AG04449 (cell line): Measurements from ENCODE around the gene ZCCHC4.

Experiments
- CTCF ChIA-PET: fragments of 350-600 bp; formaldehyde crosslinking; extraction: SDS; loops from one replicate; lab custom pipeline; 2021; ENCODE audit warnings: antibody characterized with exemption; lab: Yijun Ruan, JAX
- POLR2A ChIA-PET: fragments of 400-600, 350-600 bp; formaldehyde crosslinking; extraction: SDS; loops from one replicate; lab custom pipeline; 2020; ENCODE audit warnings: antibody characterized with exemption, inconsistent platforms; lab: Yijun Ruan, JAX
- DNase-seq: peaks from one replicate; pipeline ENCODE4 v3.0.0-alpha.2; 2010; ENCODE audit warnings: low read depth, low spot score
- H3K4me3 ChIP-seq: 2 replicates; pipeline ENCODE4 v1.5.1; 2011; ENCODE audit warnings: low read depth, mild to moderate bottlenecking, control low read depth, low read length
- TF ChIP-seq, protein P1 (sequence below): IDR thresholded peaks from one replicate; pipeline ENCODE4 v1.5.1; 2011; ENCODE audit warnings: mild to moderate bottlenecking, moderate library complexity, low read length, control low read depth, inconsistent platforms; ENCODE audit not compliant: insufficient read depth; ENCODE audit errors: missing control alignments

Gene ZCCHC4

DNA sequence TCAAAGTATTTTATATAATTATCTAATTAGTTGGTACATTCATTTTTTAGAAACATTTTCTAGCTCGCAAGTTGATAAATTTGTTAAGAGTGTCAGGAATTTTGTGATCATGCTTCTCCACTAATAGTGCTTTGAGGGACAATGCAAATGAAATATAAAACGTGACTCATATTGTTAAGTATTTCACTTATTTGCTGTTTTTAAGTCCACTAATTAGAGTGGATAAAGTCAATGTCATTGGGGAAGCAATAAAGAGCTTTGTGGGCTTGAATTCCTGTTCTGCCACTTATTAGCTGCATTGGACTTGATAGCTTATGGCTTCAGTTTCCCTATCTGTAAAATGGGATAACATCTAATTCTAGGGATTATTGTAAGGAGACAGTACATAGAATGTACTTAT, 38.0 kb downstream of the ZCCHC4 start:
- ChIA-PET POLR2A (no interaction called here), CTCF (interaction anchor here (1.0 to 4.2 kb wide), 8 partner anchors 16 to 370 kb away, joined by 3 to 41 read pairs (median 4); partner anchors contain the start of gene ZCCHC4)
- TF ChIP-seq, protein P1, sequence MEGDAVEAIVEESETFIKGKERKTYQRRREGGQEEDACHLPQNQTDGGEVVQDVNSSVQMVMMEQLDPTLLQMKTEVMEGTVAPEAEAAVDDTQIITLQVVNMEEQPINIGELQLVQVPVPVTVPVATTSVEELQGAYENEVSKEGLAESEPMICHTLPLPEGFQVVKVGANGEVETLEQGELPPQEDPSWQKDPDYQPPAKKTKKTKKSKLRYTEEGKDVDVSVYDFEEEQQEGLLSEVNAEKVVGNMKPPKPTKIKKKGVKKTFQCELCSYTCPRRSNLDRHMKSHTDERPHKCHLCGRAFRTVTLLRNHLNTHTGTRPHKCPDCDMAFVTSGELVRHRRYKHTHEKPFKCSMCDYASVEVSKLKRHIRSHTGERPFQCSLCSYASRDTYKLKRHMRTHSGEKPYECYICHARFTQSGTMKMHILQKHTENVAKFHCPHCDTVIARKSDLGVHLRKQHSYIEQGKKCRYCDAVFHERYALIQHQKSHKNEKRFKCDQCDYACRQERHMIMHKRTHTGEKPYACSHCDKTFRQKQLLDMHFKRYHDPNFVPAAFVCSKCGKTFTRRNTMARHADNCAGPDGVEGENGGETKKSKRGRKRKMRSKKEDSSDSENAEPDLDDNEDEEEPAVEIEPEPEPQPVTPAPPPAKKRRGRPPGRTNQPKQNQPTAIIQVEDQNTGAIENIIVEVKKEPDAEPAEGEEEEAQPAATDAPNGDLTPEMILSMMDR: no peak
- no peak overlapping the region for H3K4me3 ChIP-seq
- peak; percentile 7 for DNase-seq

DNA sequence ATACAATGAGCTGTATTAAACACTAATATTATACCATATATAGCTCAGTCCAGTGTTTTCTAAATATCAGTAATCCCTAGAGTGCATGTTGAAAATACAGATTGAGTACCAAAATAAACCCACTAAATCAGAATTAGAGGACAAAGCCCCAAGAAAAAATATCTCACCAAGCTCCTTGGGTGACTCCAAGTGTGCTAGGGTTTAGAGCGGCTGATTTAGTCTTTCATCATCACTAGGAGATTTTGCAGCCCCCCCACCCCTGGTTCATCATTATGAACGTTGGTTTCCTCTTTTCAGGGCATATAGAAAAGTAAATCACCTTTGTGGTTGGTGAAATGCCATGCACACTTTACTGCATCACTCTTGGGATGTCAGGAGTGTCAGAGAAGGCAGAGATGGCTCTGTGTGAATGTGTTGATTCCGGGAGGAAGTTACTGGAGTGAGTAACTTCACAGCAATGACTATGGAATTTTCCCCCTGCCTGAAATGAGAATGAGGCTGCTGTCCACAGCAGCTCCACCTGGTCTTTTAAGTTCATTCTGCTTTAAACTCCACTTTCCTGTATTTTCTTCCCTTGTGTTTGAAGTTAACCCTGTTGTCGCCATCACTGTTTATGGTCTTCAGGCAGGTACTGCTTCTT, 39.3 kb downstream of the ZCCHC4 start:
- TF ChIP-seq, protein P1: no peak
- ChIA-PET POLR2A (interaction anchor here (0.6 kb wide), 1 partner anchor 8 kb away, joined by 3 read pairs; no protein-coding TSS in a partner anchor), CTCF (interaction anchor here (1.1 to 4.2 kb wide), 7 partner anchors 10 to 372 kb away, joined by 3 to 41 read pairs (median 6); partner anchors contain the start of gene ZCCHC4)
- DNase-seq: peak; percentile 28
- no peak overlapping the region for H3K4me3 ChIP-seq

DNA sequence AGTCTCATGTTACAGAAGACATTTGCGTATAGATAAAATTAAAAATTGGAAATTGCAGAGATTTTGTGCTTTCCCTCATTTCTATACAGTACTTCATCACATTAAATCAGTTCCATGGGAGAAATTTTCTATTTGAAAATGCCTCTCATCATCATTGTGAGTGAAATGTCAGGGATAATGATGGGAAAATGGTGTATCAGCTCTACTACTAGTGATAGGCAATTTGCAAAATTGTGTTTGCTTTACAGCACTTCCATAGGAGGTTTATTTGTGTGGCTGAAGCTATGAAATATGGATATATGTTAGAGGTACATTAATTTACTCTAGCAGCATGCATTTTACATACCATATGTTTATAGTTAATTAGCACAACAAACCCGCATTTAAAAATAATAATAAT, 43.5 kb downstream of the ZCCHC4 start:
- CTCF ChIA-PET: interaction anchor here (1.0 to 5.1 kb wide), 3 partner anchors 9 to 43 kb away, joined by 5 to 58 read pairs (median 27); partner anchors contain the start of gene ZCCHC4
- DNase-seq: no peak
- TF ChIP-seq, protein P1: no peak
- POLR2A ChIA-PET: no interaction called here
- no peak overlapping the region for H3K4me3 ChIP-seq

DNA sequence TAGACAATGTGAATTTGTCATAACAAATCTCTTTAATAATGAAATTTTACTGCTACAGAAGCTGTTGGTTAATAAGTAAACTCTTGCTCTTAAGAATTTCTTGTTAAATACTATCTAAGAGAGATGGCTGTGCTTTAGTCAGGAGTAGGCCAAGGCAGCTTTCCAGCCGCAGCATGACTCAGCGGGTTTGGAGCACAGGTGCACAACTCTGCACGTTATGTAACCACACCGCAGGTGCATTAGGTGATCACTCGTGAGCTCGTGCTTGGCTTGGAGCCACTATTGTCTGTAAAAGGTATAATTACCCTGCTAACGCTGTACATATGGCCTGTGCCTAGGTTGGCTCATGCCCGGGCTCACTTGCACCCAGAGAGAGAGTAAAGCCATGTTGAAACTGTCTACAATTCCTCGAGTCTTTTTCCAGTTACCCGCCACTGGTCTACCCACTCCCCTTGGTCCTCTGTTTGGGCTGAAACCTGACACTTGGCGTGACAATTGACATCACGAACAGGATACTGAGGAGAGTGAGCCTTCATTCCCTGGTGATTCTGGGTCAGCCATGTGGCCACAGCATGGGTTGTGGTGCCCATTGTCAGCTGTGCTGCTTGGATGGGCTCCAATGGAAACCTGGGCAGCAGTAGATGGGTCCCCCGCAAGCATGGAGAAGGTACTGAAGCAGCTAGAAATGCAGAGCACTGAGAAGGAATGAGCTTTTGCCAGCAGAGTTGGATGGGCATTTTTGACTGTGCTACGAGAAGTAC, 46.1 kb downstream of the ZCCHC4 start:
- ChIA-PET POLR2A (interaction anchor here (1.1 kb wide), 1 partner anchor 19 kb away, joined by 4 read pairs; the partner anchor contains the start of gene ANAPC4), CTCF (interaction anchor here (0.9 to 5.1 kb wide), 4 partner anchors 9 to 179 kb away, joined by 3 to 58 read pairs (median 15); partner anchors contain the start of gene ZCCHC4)
- TF ChIP-seq, protein P1: no peak
- no peak for DNase-seq
- H3K4me3 ChIP-seq: no peak overlapping the region

DNA sequence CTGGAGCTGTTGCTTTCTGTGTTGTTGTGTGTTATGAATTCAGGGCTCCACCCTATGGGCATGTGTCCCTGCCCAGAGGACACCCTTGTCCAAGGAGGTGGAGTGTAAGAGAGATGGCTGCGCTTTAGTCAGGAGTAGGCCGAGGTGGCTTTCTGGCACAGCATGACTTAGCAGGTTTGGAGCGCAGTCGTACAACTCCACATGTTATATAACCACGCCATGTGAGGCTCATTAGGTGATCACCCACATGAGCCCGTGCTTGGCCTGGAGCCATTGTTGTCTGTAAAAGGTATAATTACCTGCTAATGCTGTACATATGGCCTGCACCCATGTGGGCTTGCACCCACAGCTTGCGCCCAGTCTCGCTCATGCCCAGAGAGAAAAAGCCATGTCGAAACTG, 48.7 kb downstream of the ZCCHC4 start:
- CTCF ChIA-PET: no interaction called here
- no peak for DNase-seq
- POLR2A ChIA-PET: no interaction called here
- TF ChIP-seq, protein P1: no peak
- H3K4me3 ChIP-seq: no peak overlapping the region
